ENCODE results near the gene SHISAL2B.

- TF ChIP-seq, protein P1, sequence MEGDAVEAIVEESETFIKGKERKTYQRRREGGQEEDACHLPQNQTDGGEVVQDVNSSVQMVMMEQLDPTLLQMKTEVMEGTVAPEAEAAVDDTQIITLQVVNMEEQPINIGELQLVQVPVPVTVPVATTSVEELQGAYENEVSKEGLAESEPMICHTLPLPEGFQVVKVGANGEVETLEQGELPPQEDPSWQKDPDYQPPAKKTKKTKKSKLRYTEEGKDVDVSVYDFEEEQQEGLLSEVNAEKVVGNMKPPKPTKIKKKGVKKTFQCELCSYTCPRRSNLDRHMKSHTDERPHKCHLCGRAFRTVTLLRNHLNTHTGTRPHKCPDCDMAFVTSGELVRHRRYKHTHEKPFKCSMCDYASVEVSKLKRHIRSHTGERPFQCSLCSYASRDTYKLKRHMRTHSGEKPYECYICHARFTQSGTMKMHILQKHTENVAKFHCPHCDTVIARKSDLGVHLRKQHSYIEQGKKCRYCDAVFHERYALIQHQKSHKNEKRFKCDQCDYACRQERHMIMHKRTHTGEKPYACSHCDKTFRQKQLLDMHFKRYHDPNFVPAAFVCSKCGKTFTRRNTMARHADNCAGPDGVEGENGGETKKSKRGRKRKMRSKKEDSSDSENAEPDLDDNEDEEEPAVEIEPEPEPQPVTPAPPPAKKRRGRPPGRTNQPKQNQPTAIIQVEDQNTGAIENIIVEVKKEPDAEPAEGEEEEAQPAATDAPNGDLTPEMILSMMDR (IDR thresholded peaks at IDR 0.05; ENCODE audit: borderline replicate concordance, extremely low read depth, low read length, poor library complexity, severe bottlenecking) = no peak
- TF ChIP-seq EZH2 (IDR thresholded peaks at IDR 0.05; ENCODE audit: borderline replicate concordance, low read depth, low read length, severe bottlenecking) = no peak
Observed at GRCh38 chr5:64685866-64686265, 4.4 kb upstream of the SHISAL2B start.
